Prostate gland (tissue), 2 donors: ENCODE results near the gene DEAF1.

ENCODE experiments used
- CTCF ChIP-seq, 4 experiments: fragments of 200-600 bp in 2 of 4; fragments of 450-650 bp in 2 of 4; sonication (generic) in 2 of 4; IDR thresholded peaks; 1 replicate in 3 of 4; 2 replicates in 1 of 4; pipeline ENCODE4 v1.5.1; 2016 to 2019; ENCODE audit warnings: antibody characterized with exemption in 4 of 4, mild to moderate bottlenecking in 2 of 4, moderate library complexity in 2 of 4
- POLR2A ChIP-seq: fragments of 450-650 bp; IDR thresholded peaks from one replicate; pipeline ENCODE4 v1.6.1; 2016; ENCODE audit warnings: antibody characterized with exemption, mild to moderate bottlenecking
- POLR2AphosphoS5 ChIP-seq: sonication (generic); formaldehyde crosslinking; IDR thresholded peaks from one replicate; pipeline ENCODE4 v1.6.1; 2017; ENCODE audit warnings: antibody characterized with exemption

DNA sequence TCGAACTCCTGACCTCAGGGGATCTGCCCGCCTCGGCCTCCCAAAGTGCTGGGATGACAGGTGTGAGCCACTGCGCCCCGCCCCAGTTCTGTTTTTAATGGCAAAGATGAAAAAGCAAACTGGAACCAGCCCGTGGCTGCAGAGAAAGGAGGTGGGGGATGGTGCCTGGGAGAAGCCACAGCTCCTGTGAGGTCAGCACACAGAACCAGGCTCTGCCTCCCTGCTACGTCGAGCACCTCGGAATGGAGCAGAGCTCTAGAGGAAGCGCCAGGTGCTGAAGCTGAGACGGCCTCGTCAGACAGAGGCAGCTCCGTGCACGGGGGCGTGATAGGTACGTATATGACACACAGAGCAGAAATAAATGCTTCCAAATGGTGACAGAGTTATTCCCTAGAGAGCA is 49.5 kb downstream of the DEAF1 start:
- no peak for TF ChIP-seq CTCF (IDR thresholded peaks at IDR 0.05)
- no peak for TF ChIP-seq POLR2AphosphoS5
- no peak for TF ChIP-seq POLR2A
